AG09319 (cell line): Measurements from ENCODE around the gene PLA2G12B.
"Not testable (repeated sequence)": the region's sequence is repeated elsewhere in the genome, so short reads cannot be mapped to it uniquely, and the experiment has no call there.

Experiments used
- DNase-seq: peaks from one replicate; pipeline ENCODE4 v3.0.0-alpha.2; 2010; ENCODE audit warnings: low read depth; ENCODE audit errors: extremely low read depth
- CTCF ChIP-seq: IDR thresholded peaks from 2 replicates; pipeline ENCODE4 v1.5.1; 2011; ENCODE audit warnings: low read depth, mild to moderate bottlenecking, inconsistent platforms, low read length, moderate library complexity

PLA2G12B gene

GRCh38 chr10:72904806-72905205, 49.8 kb downstream of the PLA2G12B start:
- no peak for TF ChIP-seq CTCF

GRCh38 chr10:72903941-72904446, 50.6 kb downstream of the PLA2G12B start:
- not testable (repeated sequence) for DNase-seq

More at GRCh38 chr10:72904806-72905205, 49.8 kb downstream of the PLA2G12B start:
- DNase-seq = no peak

GRCh38 chr10:72899545-72899944, 55.1 kb downstream of the PLA2G12B start:
- TF ChIP-seq CTCF = no peak
- DNase-seq = no peak

GRCh38 chr10:72898616-72899015, 56.0 kb downstream of the PLA2G12B start:
- DNase-seq = no peak
- no peak for TF ChIP-seq CTCF

GRCh38 chr10:72895236-72895850, 59.3 kb downstream of the PLA2G12B start:
- DNase-seq = no peak
- TF ChIP-seq CTCF = no peak

- no peak for DNase-seq
- TF ChIP-seq CTCF = no peak
Measured at GRCh38 chr10:72893136-72893798, 61.3 kb downstream of the PLA2G12B start, which contains the start of gene OIT3. Gene OIT3, plus strand, starts transcription at chr10:72893739. Its CDS starts 60 bp downstream, at chr10:72893799.

GRCh38 chr10:72890086-72890485, 64.5 kb downstream of the PLA2G12B start:
- no peak for TF ChIP-seq CTCF
- DNase-seq = no peak
